ENCODE data around the gene ELL2.
A peak's percentile ranks its signal among the peaks of the same experiment; 100 is the strongest.

The ELL2 gene

DNA sequence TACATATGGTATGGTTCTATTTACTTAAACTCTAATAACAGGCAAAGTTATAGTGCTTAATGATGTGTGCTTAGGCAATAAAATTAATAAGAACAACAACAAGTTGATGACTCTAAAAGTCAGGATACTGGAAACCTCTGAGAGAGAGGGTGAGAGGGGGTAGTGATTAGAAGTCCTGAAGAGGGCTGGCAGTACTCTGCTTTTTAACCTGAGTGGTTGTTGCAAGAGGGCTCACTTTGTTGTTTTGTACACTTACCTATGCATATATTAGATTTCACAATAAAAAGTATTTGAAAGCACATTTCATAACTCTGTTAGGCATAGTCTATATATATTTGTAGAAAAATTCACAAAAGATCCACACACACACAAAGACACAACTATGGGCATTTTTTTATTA, 21.4 kb upstream of the ELL2 start:
- DNase-seq (ENCODE audit: low read depth in 2 of 2) = no peak

DNA sequence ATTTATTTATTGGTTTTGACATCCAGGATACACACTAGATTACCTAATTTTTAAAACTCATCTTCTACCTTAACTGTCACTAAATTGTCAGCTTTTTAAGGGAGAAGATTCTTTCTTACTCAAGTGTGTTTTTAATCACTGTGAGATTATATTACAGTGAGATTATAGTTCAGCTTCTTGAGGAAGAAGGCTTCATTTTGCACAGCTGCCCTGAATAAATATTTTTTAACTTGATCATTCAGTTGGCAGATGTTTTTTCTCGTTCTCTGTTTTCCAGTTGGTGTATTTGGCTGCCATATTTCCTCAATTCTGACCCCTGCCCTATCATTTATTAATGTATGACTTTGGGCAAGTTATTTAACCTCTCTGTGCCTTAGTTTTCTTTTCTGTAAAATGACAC, 15.0 kb upstream of the ELL2 start:
- DNase-seq (ENCODE audit: low read depth in 2 of 2) = no peak

GRCh38 chr5:95975703-95976102, 14.1 kb upstream of the ELL2 start:
- DNase-seq (ENCODE audit: low read depth in 2 of 2) = no peak

DNA sequence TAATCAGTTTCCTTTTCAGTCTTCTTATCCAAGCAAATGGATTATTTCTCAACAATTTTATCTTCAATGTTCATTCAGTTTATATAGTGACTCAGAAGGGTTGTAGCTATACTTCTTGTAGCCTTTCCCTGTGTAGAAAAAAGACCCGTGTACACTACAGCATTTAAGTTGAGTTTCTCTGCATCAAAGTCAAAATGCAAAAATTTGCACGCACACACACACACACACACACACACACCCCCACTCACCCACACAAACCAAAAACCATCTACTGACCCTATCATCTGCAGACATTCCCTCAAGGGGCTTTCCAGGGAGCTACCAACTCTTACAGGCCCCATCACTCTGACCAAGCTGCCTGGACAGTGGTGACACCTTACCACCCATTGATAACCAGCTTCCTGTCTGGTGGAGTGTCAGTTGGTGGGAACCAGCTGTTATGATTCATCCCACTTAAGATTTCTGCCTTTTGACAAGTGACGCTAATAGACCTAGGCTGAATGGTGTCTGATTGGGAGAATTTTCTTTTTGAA, 12.2 kb upstream of the ELL2 start:
- DNase-seq (ENCODE audit: low read depth in 2 of 2) = no peak

GRCh38 chr5:95972196-95972595, 10.5 kb upstream of the ELL2 start:
- no peak for DNase-seq (ENCODE audit: low read depth in 2 of 2)

- no peak for DNase-seq (ENCODE audit: low read depth in 2 of 2)
These were observed 8.7 kb upstream of the ELL2 start for GRCh38 chr5:95970359-95970704.

DNA sequence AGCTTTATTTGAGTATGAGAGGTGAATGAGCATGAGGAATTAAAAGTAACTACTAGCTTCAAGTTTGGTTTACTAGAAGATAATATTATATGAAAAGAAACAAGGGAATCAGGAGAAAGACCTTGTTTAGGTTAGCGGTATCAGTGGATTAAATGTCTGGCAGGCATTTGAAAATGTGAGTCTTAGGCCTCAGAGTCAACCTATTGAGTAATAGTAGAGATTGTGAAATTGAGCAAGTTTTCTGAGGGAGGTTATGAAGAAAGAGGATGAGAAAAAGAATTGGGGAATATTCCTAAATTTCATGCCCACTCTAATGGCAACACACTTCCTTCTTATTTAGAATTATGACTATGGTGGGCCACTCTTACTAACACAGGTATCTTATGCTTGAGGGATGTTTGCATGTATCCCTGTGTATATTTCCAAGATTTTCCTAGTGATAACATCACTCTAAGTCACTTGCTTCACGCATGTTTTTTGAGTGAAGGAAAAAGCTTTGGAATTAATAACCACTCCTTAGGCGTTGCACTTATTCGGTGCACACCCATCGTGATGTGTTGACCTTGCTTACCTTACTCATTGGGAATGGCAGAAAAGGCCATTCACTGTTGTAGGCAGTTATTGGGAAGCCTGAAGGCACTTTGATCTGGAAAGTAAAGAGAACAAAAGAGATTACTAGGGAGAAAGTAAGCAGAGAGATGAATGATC, 8.2 kb upstream of the ELL2 start:
- no peak for DNase-seq (ENCODE audit: low read depth in 2 of 2)

- DNase-seq (ENCODE audit: low read depth in 2 of 2) = no peak
These were observed 7.4 kb upstream of the ELL2 start for GRCh38 chr5:95969055-95969454.

- no peak for DNase-seq (ENCODE audit: low read depth in 2 of 2)
These were observed 5.6 kb upstream of the ELL2 start for GRCh38 chr5:95967236-95967635.

- no peak for DNase-seq (ENCODE audit: low read depth in 2 of 2)
These were observed 4.4 kb upstream of the ELL2 start for GRCh38 chr5:95966005-95966404.

DNA sequence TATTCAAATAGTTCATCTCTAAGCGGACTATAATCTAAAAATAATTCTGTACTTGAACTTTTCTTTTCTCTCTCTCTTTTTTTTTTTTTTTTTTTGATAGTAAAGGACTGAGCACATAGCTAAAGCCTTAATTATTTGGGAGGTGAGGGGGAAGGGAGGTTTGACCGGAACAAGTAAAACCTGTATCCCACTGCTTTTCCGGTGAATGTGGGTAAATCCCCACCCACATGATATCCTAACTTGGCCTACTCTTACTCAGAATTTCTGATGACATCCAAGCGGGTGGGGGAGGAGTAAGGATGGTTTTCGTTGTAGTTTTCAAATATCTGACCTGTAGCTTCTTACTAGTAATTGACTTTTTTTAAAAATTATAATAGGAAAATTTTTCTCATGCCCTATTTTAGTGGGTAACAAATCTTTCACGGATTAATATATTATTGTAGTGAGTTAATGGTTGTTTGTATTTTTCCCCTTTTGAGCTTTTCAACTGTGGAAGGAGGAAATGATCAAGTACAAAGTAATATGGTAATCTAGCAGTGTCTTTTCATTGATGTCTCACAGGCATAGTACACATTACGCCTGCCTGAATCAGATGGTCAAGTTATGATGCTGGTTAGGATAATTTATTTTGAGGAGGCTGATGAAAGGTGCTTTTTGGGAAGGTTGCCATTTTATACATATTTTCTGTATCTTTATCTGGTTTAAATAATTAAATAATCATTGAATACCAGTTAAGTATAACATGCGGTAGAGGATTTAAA, 2.2 kb upstream of the ELL2 start:
- DNase-seq (ENCODE audit: low read depth in 2 of 2) = peak in 1 of 2 donors; percentile 29

GRCh38 chr5:95962785-95963184, 1.1 kb upstream of the ELL2 start:
- no peak for DNase-seq (ENCODE audit: low read depth in 2 of 2)

DNA sequence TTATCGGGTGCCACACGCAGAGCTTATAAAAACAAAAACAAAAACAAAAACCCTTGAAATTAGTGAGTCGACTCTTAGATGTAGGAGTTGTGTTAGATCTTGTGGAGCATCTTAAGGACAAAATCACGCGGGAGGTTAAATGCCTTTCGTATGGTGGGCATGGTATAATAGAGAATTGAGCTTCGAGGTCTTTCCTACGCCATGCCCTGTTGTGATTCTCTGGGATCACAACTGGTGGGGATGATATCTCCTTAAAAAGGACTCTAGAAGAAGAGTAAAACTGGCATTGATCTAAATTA, 773 bp upstream of the ELL2 start:
- DNase-seq (ENCODE audit: low read depth in 2 of 2) = no peak

DNA sequence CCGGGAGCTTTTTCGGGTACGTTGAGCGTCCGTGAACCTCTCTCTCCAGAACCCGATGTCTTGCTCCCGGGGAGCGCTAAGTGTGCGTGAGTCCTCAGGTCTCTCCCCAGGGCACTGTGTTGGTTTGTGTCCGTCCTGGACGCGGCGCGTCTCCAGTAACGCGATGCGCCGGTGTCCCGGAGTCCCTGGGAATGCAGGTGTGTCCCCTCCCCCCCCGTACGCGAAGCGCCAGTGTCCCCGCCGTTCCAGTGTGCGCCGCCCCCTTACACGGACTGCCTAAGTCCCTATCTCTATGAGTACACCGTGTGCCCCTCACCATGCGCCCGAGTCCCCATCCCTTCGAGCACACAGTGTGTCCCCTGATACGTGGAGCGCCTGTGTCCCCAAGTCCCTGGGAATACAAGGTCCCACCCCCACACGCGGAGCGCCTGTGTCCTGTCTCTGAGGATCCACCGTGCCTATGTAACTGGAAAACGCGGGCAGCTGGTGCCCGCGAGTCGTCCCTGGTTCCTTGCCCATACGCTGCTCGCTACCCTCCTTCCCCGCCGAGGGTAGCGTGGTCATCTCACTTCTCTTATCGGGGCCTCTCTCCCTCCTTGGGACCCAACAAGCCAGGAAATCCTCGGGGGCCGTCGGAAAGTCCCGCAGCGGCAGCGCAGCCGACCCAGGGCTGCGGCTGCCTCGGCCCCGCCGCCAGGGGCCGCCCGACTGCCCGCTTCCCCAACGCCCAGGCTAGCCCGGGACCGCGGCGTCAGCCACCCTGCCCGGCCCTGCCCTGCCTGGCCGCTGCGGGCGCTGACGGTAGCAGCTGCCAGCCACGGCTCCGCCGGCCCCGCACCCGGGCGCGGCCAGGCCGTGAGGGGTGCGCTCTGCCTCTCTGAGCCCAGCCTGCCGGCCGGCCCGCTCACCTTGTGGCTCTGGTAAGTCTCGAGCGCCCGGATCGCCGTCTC, 709 bp downstream of the ELL2 start:
- peak; percentile 63 to 72 for DNase-seq (ENCODE audit: low read depth in 2 of 2)

DNA sequence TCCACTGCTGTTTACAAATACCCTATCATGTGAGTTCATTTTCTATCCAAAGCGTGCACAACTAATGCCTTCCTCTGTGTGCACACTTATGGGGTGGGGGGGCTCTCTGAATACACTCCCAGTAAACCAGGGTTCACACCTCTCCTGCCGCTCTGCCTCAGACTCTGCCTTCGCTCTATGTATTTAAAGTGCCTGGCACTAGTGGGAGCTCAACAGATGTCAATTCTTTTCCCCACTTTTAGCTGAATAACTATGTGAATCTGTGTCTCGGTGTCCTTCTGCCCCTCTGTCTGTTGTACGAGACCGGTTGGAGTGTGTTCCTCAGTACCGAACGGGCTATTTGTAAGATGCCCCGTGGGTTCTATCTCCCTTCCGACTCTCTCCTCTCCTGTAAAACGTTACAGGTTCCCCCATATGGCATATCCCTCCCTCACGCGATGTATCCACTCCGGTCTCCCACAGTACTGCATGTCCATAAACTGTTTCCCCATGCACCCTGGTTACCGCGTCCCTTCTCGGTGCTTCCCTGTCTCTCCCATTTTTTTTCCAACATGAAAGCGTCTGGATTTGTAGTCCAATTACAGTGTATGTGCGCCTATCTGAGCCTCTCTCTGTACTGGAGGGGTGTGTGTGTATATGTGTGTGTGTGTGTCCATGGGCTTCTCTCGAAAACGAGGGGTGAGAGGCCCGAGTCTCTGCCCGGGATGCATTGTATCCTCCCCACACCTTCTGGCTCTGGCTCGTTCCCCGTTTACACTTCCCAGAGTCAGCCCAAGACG, 1.6 kb downstream of the ELL2 start:
- no peak for DNase-seq (ENCODE audit: low read depth in 2 of 2)

- no peak for DNase-seq (ENCODE audit: low read depth in 2 of 2)
These were observed 2.4 kb downstream of the ELL2 start for GRCh38 chr5:95959051-95959887.

GRCh38 chr5:95958310-95959014, 3.2 kb downstream of the ELL2 start:
- no peak for DNase-seq (ENCODE audit: low read depth in 2 of 2)

DNA sequence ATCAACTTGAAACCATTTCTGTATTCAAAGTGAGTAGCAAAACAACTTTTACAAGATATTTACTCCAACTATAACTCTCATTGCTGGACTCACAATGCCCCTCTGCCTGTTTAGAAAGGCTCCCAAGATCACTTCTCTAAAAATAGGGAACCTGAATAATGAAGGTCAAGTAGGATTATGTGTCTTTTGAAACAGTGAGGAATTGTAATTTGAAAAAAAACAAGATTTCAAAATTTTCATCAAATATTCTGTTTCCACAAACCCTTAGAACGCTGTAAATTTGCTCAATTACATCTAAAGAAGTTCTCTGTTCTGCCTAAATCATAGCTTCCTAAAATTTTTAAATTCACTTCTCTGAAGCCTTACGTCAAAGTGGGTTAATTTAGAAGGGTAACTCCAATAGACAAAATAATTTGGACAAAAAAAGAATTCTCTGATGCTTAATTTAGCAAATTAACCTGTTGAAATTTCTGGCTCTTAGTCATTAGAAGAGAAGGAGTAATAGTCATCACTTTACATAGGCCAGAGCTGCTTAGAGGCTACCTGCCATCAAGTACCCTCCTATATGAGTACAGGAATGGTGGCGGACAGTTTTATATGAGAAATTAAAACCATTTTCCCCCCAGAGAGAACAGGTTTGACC, 4.0 kb downstream of the ELL2 start:
- no peak for DNase-seq (ENCODE audit: low read depth in 2 of 2)

- no peak for DNase-seq (ENCODE audit: low read depth in 2 of 2)
These were observed 4.8 kb downstream of the ELL2 start for GRCh38 chr5:95956900-95957293.

All from stimulated activated CD4-positive, alpha-beta T cell treated with anti-CD3 and anti-CD28 coated beads, Interleukin-4, amount 100 ng/mL, for 48 hours (primary cell).